OCI-LY7 (cell line): ENCODE measurements around the gene PGA4.
"Not testable (repeated sequence)": the region's sequence is repeated elsewhere in the genome, so short reads cannot be mapped to it uniquely, and the experiment has no call there.

Experiments used
- EZH2phosphoT487 ChIP-seq: fragments of 200-600 bp; sonication (generic); IDR thresholded peaks from 2 replicates; pipeline ENCODE4 v1.6.1; 2018; ENCODE audit warnings: low read depth, borderline replicate concordance, mild to moderate bottlenecking, mixed run types, antibody characterized with exemption, low read length, moderate library complexity, mixed read lengths
- TF ChIP-seq, protein P1 (sequence below): fragments of 200-600 bp; sonication (generic); conservative IDR thresholded peaks from 2 replicates; pipeline ENCODE4 v1.5.1; 2014; ENCODE audit warnings: mild to moderate bottlenecking, antibody characterized with exemption, low read length, moderate library complexity, mixed read lengths

DNA sequence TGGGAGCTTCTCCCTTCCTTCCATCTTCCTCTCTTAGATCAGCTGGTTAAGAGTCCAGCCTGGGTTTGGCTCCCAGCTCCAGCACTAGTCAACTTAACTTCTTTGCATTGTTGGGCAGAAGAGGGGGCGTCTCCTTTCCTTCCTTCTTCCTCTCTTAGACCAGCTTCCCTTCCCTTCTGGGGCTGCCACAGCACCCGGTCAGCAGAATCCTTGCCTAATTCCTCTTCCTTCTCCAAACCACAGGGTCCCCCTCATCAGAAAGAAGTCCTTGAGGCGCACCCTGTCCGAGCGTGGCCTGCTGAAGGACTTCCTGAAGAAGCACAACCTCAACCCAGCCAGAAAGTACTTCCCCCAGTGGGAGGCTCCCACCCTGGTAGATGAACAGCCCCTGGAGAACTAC lies 19.4 kb downstream of the PGA4 start:
- TF ChIP-seq, protein P1, sequence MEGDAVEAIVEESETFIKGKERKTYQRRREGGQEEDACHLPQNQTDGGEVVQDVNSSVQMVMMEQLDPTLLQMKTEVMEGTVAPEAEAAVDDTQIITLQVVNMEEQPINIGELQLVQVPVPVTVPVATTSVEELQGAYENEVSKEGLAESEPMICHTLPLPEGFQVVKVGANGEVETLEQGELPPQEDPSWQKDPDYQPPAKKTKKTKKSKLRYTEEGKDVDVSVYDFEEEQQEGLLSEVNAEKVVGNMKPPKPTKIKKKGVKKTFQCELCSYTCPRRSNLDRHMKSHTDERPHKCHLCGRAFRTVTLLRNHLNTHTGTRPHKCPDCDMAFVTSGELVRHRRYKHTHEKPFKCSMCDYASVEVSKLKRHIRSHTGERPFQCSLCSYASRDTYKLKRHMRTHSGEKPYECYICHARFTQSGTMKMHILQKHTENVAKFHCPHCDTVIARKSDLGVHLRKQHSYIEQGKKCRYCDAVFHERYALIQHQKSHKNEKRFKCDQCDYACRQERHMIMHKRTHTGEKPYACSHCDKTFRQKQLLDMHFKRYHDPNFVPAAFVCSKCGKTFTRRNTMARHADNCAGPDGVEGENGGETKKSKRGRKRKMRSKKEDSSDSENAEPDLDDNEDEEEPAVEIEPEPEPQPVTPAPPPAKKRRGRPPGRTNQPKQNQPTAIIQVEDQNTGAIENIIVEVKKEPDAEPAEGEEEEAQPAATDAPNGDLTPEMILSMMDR = not testable (repeated sequence)
- TF ChIP-seq EZH2phosphoT487 = not testable (repeated sequence)
